ENCODE data around the gene DMXL1.

Gene DMXL1

GRCh38 chr5:119078861-119079260 is 8.0 kb downstream of the DMXL1 start:
- H3K36me3 ChIP-seq (ENCODE audit: control insufficient read depth in 2 of 2, insufficient read depth in 1 of 2, low read length in 2 of 2) = no peaks in the 10 kb centered on the region
- no peaks in the 10 kb centered on the region for H3K9me3 ChIP-seq (ENCODE audit: control insufficient read depth, insufficient read depth, low read depth, low read length)
- TF ChIP-seq ZNF132 (tag by site-specific recombination; IDR thresholded peaks at IDR 0.05; ENCODE audit: borderline replicate concordance) (no peak), ZNF654 (tag by site-specific recombination; IDR thresholded peaks at IDR 0.05; ENCODE audit: low read depth) (no peak), ZNF211 (tag by site-specific recombination; IDR thresholded peaks at IDR 0.05; ENCODE audit: low read depth) (no peak), ZNF175 (tag by site-specific recombination; IDR thresholded peaks at IDR 0.05) (no peak), OSR2 (tag by site-specific recombination; IDR thresholded peaks at IDR 0.05) (no peak), ZNF274 (IDR thresholded peaks at IDR 0.05; ENCODE audit: low read length) (no peak), ZNF274 (tag by site-specific recombination; IDR thresholded peaks at IDR 0.05; ENCODE audit: borderline replicate concordance) (no peak), SCRT1 (tag by site-specific recombination; IDR thresholded peaks at IDR 0.05; ENCODE audit: borderline replicate concordance) (no peak), ZSCAN16 (tag by site-specific recombination; IDR thresholded peaks at IDR 0.05) (no peak)
- TF ChIP-seq, protein P1, sequence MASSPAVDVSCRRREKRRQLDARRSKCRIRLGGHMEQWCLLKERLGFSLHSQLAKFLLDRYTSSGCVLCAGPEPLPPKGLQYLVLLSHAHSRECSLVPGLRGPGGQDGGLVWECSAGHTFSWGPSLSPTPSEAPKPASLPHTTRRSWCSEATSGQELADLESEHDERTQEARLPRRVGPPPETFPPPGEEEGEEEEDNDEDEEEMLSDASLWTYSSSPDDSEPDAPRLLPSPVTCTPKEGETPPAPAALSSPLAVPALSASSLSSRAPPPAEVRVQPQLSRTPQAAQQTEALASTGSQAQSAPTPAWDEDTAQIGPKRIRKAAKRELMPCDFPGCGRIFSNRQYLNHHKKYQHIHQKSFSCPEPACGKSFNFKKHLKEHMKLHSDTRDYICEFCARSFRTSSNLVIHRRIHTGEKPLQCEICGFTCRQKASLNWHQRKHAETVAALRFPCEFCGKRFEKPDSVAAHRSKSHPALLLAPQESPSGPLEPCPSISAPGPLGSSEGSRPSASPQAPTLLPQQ (tag by site-specific recombination; IDR thresholded peaks at IDR 0.05) = no peak
- TF ChIP-seq, protein P2, sequence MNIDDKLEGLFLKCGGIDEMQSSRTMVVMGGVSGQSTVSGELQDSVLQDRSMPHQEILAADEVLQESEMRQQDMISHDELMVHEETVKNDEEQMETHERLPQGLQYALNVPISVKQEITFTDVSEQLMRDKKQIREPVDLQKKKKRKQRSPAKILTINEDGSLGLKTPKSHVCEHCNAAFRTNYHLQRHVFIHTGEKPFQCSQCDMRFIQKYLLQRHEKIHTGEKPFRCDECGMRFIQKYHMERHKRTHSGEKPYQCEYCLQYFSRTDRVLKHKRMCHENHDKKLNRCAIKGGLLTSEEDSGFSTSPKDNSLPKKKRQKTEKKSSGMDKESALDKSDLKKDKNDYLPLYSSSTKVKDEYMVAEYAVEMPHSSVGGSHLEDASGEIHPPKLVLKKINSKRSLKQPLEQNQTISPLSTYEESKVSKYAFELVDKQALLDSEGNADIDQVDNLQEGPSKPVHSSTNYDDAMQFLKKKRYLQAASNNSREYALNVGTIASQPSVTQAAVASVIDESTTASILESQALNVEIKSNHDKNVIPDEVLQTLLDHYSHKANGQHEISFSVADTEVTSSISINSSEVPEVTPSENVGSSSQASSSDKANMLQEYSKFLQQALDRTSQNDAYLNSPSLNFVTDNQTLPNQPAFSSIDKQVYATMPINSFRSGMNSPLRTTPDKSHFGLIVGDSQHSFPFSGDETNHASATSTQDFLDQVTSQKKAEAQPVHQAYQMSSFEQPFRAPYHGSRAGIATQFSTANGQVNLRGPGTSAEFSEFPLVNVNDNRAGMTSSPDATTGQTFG (tag by site-specific recombination; IDR thresholded peaks at IDR 0.05; ENCODE audit: borderline replicate concordance) = no peak
- ChIA-PET CTCF (interaction anchor here (1.3 kb wide), 1 partner anchor 333 kb away, joined by 3 read pairs; no protein-coding TSS in a partner anchor), POLR2A (no interaction called here)
- H3K27ac ChIP-seq (ENCODE audit: extremely low read depth, low read depth, low read length) = no peak overlapping the region
- peaks cover 21% of the 10 kb centered on the region for H3K4me1 ChIP-seq (ENCODE audit: control insufficient read depth, insufficient read depth, low read length)
- no peak overlapping the region for H3K4me3 ChIP-seq (ENCODE audit: low read depth, low read length)

DNA sequence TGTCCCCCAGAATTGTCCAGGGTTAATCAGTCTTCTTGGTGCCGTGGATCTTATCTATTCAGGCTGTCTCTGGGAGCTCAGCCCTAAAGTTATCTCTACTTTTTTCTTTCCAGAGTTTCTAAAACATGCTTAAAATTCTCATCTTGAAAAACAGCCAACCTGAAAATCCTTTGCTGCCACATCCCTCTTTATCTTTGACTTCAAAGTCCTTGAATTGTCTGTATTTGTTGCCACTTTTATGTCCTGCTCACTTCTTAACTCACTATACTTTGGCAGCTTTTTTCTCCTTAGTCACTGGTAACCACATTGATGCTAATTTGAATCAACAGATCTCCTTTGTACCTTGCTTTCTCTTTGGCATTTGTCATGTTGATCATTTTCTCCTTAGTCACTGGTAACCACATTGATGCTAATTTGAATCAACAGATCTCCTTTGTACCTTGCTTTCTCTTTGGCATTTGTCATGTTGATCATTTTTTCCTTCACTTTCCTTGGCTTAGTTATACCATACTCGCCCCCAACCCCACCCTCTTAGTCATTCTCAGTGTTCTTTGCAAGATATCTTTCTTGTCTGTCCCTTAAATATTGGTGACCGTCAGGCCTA is 8.5 kb downstream of the DMXL1 start:
- H3K4me3 ChIP-seq (ENCODE audit: low read depth, low read length) = no peak overlapping the region
- no peak for TF ChIP-seq ZNF350 (tag by site-specific recombination; IDR thresholded peaks at IDR 0.05)
- peak; percentile 43; the same call in 1 of the 2 replicates for TF ChIP-seq PRDM1 (tag by site-specific recombination; IDR thresholded peaks at IDR 0.05)
- peak; percentile 79 for TF ChIP-seq SCRT2 (tag by site-specific recombination; IDR thresholded peaks at IDR 0.05)
- peaks cover 21% of the 10 kb centered on the region for H3K4me1 ChIP-seq (ENCODE audit: control insufficient read depth, insufficient read depth, low read length)
- ChIA-PET CTCF (interaction anchor here (1.3 kb wide), 1 partner anchor 333 kb away, joined by 3 read pairs; no protein-coding TSS in a partner anchor), POLR2A (interaction anchor here (2.4 kb wide), 1 partner anchor 8 kb away, joined by 10 read pairs; the partner anchor contains the start of gene DMXL1)
- no peaks in the 10 kb centered on the region for H3K9me3 ChIP-seq (ENCODE audit: control insufficient read depth, insufficient read depth, low read depth, low read length)
- H3K27ac ChIP-seq (ENCODE audit: extremely low read depth, low read depth, low read length) = no peak overlapping the region
- H3K36me3 ChIP-seq (ENCODE audit: control insufficient read depth in 2 of 2, insufficient read depth in 1 of 2, low read length in 2 of 2) = no peaks in the 10 kb centered on the region

DNA sequence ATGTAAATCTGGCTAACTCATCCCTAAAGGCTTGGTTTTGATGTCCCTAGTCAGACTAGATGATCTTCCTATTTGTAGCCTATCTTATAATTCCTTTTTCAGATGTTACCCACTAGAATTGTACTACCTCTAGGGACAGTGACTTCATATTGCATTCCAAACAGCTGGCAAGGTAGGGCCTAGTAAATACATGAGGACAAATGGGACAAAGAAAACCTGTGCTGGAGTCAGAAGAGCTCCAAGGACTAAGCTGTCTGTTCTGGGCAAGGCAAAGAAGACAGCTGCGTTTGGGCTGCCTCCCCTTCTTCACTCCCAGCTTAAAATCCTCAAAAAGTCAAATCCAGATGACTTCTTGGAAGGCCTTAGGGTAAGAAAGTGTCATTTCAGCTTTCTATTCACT is 10.0 kb downstream of the DMXL1 start:
- peaks cover 18% of the 10 kb centered on the region for H3K4me1 ChIP-seq (ENCODE audit: control insufficient read depth, insufficient read depth, low read length)
- TF ChIP-seq ZNF830 (tag by site-specific recombination; IDR thresholded peaks at IDR 0.05; ENCODE audit: low read depth) (no peak), BCL11B (tag by site-specific recombination; IDR thresholded peaks at IDR 0.05; ENCODE audit: low read depth) (no peak), GLIS1 (tag by site-specific recombination; IDR thresholded peaks at IDR 0.05) (no peak), KLF7 (tag by site-specific recombination; IDR thresholded peaks at IDR 0.05; ENCODE audit: borderline replicate concordance) (no peak), ZNF114 (tag by site-specific recombination; IDR thresholded peaks at IDR 0.05) (no peak), ZNF626 (tag by site-specific recombination; IDR thresholded peaks at IDR 0.05) (no peak), ZNF621 (tag by site-specific recombination; IDR thresholded peaks at IDR 0.05) (no peak), ZNF558 (tag by site-specific recombination; IDR thresholded peaks at IDR 0.05) (no peak)
- CTCF ChIA-PET = interaction anchor here (0.5 kb wide), 1 partner anchor 67 kb away, joined by 4 read pairs; no protein-coding TSS in a partner anchor
- POLR2A ChIA-PET = interaction anchor here (2.4 kb wide), 1 partner anchor 10 kb away, joined by 10 read pairs; the partner anchor contains the start of gene DMXL1
- no peak overlapping the region for H3K27ac ChIP-seq (ENCODE audit: extremely low read depth, low read depth, low read length)
- H3K36me3 ChIP-seq (ENCODE audit: control insufficient read depth in 2 of 2, insufficient read depth in 1 of 2, low read length in 2 of 2) = peaks cover 0 to 1% of the 10 kb centered on the region in 2 experiments; a peak in 2 of 3 replicates
- no peaks in the 10 kb centered on the region for H3K9me3 ChIP-seq (ENCODE audit: control insufficient read depth, insufficient read depth, low read depth, low read length)
- no peak overlapping the region for H3K4me3 ChIP-seq (ENCODE audit: low read depth, low read length)

Data from HEK293 (cell line).